ENCODE measurements around the gene ARL15.

GRCh38 chr5:54243483-54244080 lies 66.8 kb downstream of the ARL15 start:
- TF ChIP-seq, protein P1, sequence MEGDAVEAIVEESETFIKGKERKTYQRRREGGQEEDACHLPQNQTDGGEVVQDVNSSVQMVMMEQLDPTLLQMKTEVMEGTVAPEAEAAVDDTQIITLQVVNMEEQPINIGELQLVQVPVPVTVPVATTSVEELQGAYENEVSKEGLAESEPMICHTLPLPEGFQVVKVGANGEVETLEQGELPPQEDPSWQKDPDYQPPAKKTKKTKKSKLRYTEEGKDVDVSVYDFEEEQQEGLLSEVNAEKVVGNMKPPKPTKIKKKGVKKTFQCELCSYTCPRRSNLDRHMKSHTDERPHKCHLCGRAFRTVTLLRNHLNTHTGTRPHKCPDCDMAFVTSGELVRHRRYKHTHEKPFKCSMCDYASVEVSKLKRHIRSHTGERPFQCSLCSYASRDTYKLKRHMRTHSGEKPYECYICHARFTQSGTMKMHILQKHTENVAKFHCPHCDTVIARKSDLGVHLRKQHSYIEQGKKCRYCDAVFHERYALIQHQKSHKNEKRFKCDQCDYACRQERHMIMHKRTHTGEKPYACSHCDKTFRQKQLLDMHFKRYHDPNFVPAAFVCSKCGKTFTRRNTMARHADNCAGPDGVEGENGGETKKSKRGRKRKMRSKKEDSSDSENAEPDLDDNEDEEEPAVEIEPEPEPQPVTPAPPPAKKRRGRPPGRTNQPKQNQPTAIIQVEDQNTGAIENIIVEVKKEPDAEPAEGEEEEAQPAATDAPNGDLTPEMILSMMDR (conservative IDR thresholded peaks at IDR 0.05; ENCODE audit: low read depth, low read length) = peak; percentile 71
- TF ChIP-seq EZH2 (IDR thresholded peaks at IDR 0.05; ENCODE audit: low read length, unreplicated experiment) = no peak

All from PC-3 (cell line).